Esophagus squamous epithelium (tissue), 4 donors: ENCODE data around the gene MAP3K5.

Experiments used
- POLR2A ChIP-seq, 4 donors: fragments of 450-650 bp; IDR thresholded peaks; one replicate each; pipeline ENCODE4 v1.6.1; 2017; ENCODE audit warnings: antibody characterized with exemption in 4 of 4, mild to moderate bottlenecking in 4 of 4, moderate library complexity in 3 of 4
- TF ChIP-seq, protein P1 (sequence below), 6 experiments: fragments of 450-650 bp in 4 of 6; fragments of 200-600 bp in 2 of 6; sonication (generic) in 2 of 6; IDR thresholded peaks; one replicate each; pipeline ENCODE4 v1.5.1; 2016 to 2019; ENCODE audit warnings: antibody characterized with exemption in 6 of 6, mild to moderate bottlenecking in 4 of 6, moderate library complexity in 4 of 6

DNA sequence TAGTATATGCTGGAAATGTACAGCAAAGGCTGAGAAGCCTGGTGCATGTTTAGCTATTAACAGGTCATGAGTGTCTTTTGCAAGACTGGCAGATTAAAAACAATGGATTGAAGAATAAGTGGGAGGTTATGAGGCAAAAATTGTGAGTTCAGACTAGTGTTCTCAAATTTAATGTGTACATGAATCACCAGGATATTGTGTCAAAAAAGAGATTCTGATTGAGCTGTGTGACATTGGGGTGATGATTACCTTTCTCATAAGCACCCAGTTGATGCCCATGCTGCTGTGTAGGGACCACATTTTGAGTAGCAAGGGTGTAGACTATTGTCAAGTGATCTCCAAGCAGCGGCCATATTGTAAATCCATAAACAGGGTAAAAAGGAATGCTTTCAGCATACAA is 44.8 kb downstream of the MAP3K5 start:
- TF ChIP-seq, protein P1, sequence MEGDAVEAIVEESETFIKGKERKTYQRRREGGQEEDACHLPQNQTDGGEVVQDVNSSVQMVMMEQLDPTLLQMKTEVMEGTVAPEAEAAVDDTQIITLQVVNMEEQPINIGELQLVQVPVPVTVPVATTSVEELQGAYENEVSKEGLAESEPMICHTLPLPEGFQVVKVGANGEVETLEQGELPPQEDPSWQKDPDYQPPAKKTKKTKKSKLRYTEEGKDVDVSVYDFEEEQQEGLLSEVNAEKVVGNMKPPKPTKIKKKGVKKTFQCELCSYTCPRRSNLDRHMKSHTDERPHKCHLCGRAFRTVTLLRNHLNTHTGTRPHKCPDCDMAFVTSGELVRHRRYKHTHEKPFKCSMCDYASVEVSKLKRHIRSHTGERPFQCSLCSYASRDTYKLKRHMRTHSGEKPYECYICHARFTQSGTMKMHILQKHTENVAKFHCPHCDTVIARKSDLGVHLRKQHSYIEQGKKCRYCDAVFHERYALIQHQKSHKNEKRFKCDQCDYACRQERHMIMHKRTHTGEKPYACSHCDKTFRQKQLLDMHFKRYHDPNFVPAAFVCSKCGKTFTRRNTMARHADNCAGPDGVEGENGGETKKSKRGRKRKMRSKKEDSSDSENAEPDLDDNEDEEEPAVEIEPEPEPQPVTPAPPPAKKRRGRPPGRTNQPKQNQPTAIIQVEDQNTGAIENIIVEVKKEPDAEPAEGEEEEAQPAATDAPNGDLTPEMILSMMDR (IDR thresholded peaks at IDR 0.05), result no peak
- TF ChIP-seq POLR2A (IDR thresholded peaks at IDR 0.05), result no peak
